ENCODE results near the gene ITIH5. TPM values are rescaled to one million over a fixed set of nuclear protein-coding genes. Genes with fewer than 3 reads are reported as not detected.

ITIH5 gene
- total and polyA plus RNA-seq, 2 of the 8 experiments (the other 6 are each of a cell fraction or from before 2014, with no cell fraction given) = 5.8 to 7.6 TPM

- H3K27ac ChIP-seq (ENCODE audit: low read depth, low read length) = no peak overlapping the region
- DNase-seq (ENCODE audit: low read depth in 1 of 2, low spot score in 2 of 2) (no peak), FAIRE-seq (no peak)
- H2BK120ac ChIP-seq (replicated peaks; ENCODE audit: low read depth, low read length) = no peak overlapping the region
- H3K4me2 ChIP-seq (ENCODE audit: insufficient read depth in 1 of 2, low read depth in 2 of 2, low read length in 2 of 2) = no peak overlapping the region
- no peak overlapping the region for H3K18ac ChIP-seq (ENCODE audit: extremely low read depth, low read length)
- H4K8ac ChIP-seq (ENCODE audit: extremely low read depth, insufficient read depth, low read length) = no peak overlapping the region
- H2BK15ac ChIP-seq (ENCODE audit: low read length) = no peak overlapping the region
- no peaks in the 10 kb centered on the region for H3K36me3 ChIP-seq (ENCODE audit: control insufficient read depth in 2 of 4, insufficient read depth in 4 of 4, low read length in 3 of 4)
- H3K79me1 ChIP-seq (ENCODE audit: low read depth, low read length) = no peaks in the 10 kb centered on the region
- H3K27me3 ChIP-seq (replicated peaks in 1 of 4; ENCODE audit: control insufficient read depth in 3 of 4, extremely low read depth in 1 of 4, insufficient read depth in 3 of 4, low read length in 3 of 4) = no peaks in the 10 kb centered on the region
- ChIA-PET CTCF (ENCODE audit: partially characterized antibody) (interaction anchor here (0.6 to 3.7 kb wide), 3 partner anchors 12 to 1031 kb away, joined by 3 to 24 read pairs (median 4); no protein-coding TSS in a partner anchor), POLR2A (ENCODE audit: partially characterized antibody) (no interaction called here)
- no peak overlapping the region for H3K9ac ChIP-seq (replicated peaks in 1 of 4; ENCODE audit: extremely low read depth in 1 of 4, low read depth in 3 of 4, low read length in 3 of 4)
- no peak overlapping the region for H2BK12ac ChIP-seq (ENCODE audit: low read depth, low read length)
- 90% methylated on average over 8 of the region's 8 CpGs; no CpG with 5 or more reads in 1 of the 2 experiments for WGBS, 2 experiments (ENCODE audit: extremely low coverage in 1 of 2, insufficient coverage in 1 of 2, insufficient read length in 1 of 2, insufficient replicate concordance in 2 of 2, low coverage in 1 of 2, low lambda C conversion rate in 2 of 2, missing lambda C conversion rate in 1 of 2)
- H4K20me1 ChIP-seq (replicated peaks in 1 of 2; ENCODE audit: control insufficient read depth in 1 of 2, insufficient read depth in 2 of 2, low read length in 2 of 2) = no peaks in the 10 kb centered on the region
- no peak overlapping the region for H3K14ac ChIP-seq (ENCODE audit: insufficient read length)
- H2BK5ac ChIP-seq (ENCODE audit: low read depth, low read length) = no peak overlapping the region
- H3K4me3 ChIP-seq (ENCODE audit: extremely low read depth in 1 of 4, insufficient read depth in 2 of 4, low read depth in 3 of 4, low read length in 4 of 4) = no peak overlapping the region
- H3K4ac ChIP-seq (replicated peaks; ENCODE audit: insufficient read length, low read depth, low read length) = no peak overlapping the region
- no peak for TF ChIP-seq SP1 (IDR thresholded peaks at IDR 0.05; ENCODE audit: low read depth, low read length)
- no peak for TF ChIP-seq CREB1 (IDR thresholded peaks at IDR 0.05)
- no peak for TF ChIP-seq TAF1 (IDR thresholded peaks at IDR 0.05; ENCODE audit: low read depth, low read length)
- TF ChIP-seq KDM5A (IDR thresholded peaks at IDR 0.05; ENCODE audit: low read length) = no peak
- no peak for TF ChIP-seq BRCA1 (IDR thresholded peaks at IDR 0.05; ENCODE audit: low read depth, low read length)
- TF ChIP-seq TBP (IDR thresholded peaks at IDR 0.05; ENCODE audit: low read depth, low read length) = no peak
- no peak for TF ChIP-seq SP2 (IDR thresholded peaks at IDR 0.05; ENCODE audit: low read length)
- no peak for TF ChIP-seq SRF (IDR thresholded peaks at IDR 0.05; ENCODE audit: low read depth, low read length)
- no peak for TF ChIP-seq SIRT6 (IDR thresholded peaks at IDR 0.05; ENCODE audit: low read length)
- no peak for TF ChIP-seq EP300 (IDR thresholded peaks at IDR 0.05; ENCODE audit: borderline replicate concordance in 1 of 2, low read depth in 2 of 2, low read length in 2 of 2)
- no peak for TF ChIP-seq RNF2 (IDR thresholded peaks at IDR 0.05; ENCODE audit: borderline replicate concordance, low read depth, low read length, missing control alignments, poor library complexity, severe bottlenecking)
- H3K23ac ChIP-seq (ENCODE audit: insufficient read length) = no peak overlapping the region
- H3K4me1 ChIP-seq (replicated peaks in 1 of 4; ENCODE audit: control insufficient read depth in 3 of 4, insufficient read depth in 4 of 4, low read length in 3 of 4) = no peaks in the 10 kb centered on the region
- H3K9me3 ChIP-seq (ENCODE audit: insufficient read depth in 2 of 2, low read depth in 1 of 2, low read length in 1 of 2) = no peaks in the 10 kb centered on the region
- H2BK20ac ChIP-seq (ENCODE audit: low read length) = no peak overlapping the region
- no peaks in the 10 kb centered on the region for H3K79me2 ChIP-seq (ENCODE audit: control insufficient read depth in 1 of 2, insufficient read depth in 2 of 2, low read length in 2 of 2)
- no peak overlapping the region for H2AFZ ChIP-seq (ENCODE audit: low read length)
- no peak overlapping the region for H4K91ac ChIP-seq (replicated peaks; ENCODE audit: insufficient read length, low read length)
- H3K56ac ChIP-seq (replicated peaks; ENCODE audit: insufficient read length, low read depth, low read length) = no peak overlapping the region
- H2AK5ac ChIP-seq (ENCODE audit: low read depth, low read length) = no peak overlapping the region
- no peaks in the 10 kb centered on the region; the same call in 1 of the 2 replicates for H3K23me2 ChIP-seq (ENCODE audit: low read depth, low read length)
- no peak overlapping the region for H4K5ac ChIP-seq (ENCODE audit: insufficient read length, low read depth, low read length)
Observed at GRCh38 chr10:7701158-7701742, 34.5 kb upstream of the ITIH5 start.

All from H1 (cell line).